ENCODE measurements around the gene ALKAL2. TPM values are rescaled to one million over a fixed set of nuclear protein-coding genes. Genes with fewer than 3 reads are reported as not detected.

The ALKAL2 gene
- total and polyA plus RNA-seq, 2 of the 13 experiments (the other 11 are each of a cell fraction or from before 2014, with no cell fraction given) = 0.22 to 1.7 TPM

DNA sequence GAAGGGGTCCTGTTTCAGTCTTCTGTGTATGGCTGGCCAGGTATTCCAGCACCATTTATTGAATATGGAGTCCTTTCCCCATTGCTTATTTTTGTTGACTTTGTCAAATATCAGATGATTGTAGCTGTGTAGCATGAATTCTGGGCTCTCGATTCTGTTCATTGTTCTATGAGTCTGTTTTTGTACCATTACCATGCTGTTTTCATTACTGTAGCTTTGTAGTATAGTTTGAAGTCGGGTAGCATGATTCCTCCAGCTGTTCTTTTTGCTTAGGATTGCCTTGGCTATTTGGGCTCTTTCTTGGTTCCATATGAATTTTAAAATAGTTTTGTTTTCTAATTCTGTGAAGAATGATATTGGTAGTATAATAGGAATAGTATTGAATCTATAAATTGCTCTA, 30.0 kb downstream of the ALKAL2 start:
- FAIRE-seq = no peak
- intact Hi-C loops (cut with micrococcal nuclease; ENCODE audit: unreplicated experiment) = no loop called here
- in situ Hi-C loops (cut with HindIII; ENCODE audit: extremely low pct_ligation_motif_present, low pct_unique_long_range_greater_than_20kb) = no loop called here

DNA sequence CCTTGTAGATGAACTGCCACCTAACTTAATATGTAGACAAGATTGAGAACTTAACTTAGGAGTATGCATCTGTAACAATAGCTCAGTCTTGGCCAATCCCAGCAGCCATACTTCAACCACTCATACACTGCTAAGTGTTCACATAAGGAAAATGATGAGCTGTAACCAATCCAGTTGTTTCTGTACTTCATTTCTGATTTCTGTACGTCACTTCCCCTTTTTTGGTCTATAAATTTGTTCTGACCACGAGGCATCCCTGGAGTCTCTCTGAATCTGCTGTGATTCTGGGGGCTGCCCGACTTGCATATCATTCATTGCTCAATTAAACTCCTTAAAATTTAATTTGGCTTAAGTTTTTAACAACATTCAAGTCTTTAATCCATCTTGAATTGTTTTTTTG, 30.5 kb downstream of the ALKAL2 start:
- peaks cover 5% of the 10 kb centered on the region; the same call in 1 of the 2 replicates for H3K9me3 ChIP-seq (ENCODE audit: low read length)
- ChIA-PET POLR2A (interaction anchor here (11.0 kb wide), 1 partner anchor 81 kb away, joined by 156 read pairs; no protein-coding TSS in a partner anchor), CTCF (ENCODE audit: low intra/inter-chr PET ratio, low total read pairs) (no interaction called here)
- H3K4me1 ChIP-seq (ENCODE audit: insufficient read depth, low read length) = peaks cover 58% of the 10 kb centered on the region
- H3K4me3 ChIP-seq (replicated peaks in 1 of 3; ENCODE audit: insufficient read depth in 1 of 3, low read depth in 2 of 3, low read length in 3 of 3) = no peak overlapping the region
- TF ChIP-seq THAP11 (CRISPR knock-in tag; IDR thresholded peaks at IDR 0.05) = 0 out of 2 replicates have a peak, but pooled peaks have one; percentile 3
- TF ChIP-seq, protein P1, sequence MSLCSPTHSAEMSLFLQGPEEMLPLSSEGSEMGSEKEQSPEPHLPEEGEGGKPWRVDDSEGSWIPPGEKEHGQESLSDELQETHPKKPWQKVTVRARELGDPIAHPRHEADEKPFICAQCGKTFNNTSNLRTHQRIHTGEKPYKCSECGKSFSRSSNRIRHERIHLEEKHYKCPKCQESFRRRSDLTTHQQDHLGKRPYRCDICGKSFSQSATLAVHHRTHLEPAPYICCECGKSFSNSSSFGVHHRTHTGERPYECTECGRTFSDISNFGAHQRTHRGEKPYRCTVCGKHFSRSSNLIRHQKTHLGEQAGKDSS (CRISPR knock-in tag; IDR thresholded peaks at IDR 0.05; ENCODE audit: borderline replicate concordance, low read depth) = no peak
- BruUV-seq (replicated peaks) = no TSS peak
- no peaks in the 10 kb centered on the region for H3K36me3 ChIP-seq (replicated peaks in 1 of 2; ENCODE audit: control insufficient read depth in 1 of 2, insufficient read depth in 2 of 2, low read length in 2 of 2)
- intact Hi-C loops (cut with micrococcal nuclease; ENCODE audit: unreplicated experiment) (no loop called here), in situ Hi-C loops (cut with HindIII; ENCODE audit: extremely low pct_ligation_motif_present, low pct_unique_long_range_greater_than_20kb) (no loop called here)
- DNase-seq (ENCODE audit: low spot score) = no peak
- H3K27ac ChIP-seq (ENCODE audit: extremely low read length, insufficient read depth, low read length) = no peak overlapping the region
- H3K79me2 ChIP-seq (ENCODE audit: insufficient read depth, low read length) = peaks cover 4% of the 10 kb centered on the region
- no peak overlapping the region for H3K4me2 ChIP-seq (ENCODE audit: low read depth, low read length)
- no peak overlapping the region for H3K9ac ChIP-seq (ENCODE audit: insufficient read depth, low read depth, low read length)
- 97% methylated on average over 3 of the region's 3 CpGs for WGBS (ENCODE audit: low lambda C conversion rate)
- FAIRE-seq = no peak
- no peak overlapping the region for H2AFZ ChIP-seq (ENCODE audit: low read length)
- no peak for ATAC-seq
- no peaks in the 10 kb centered on the region for H4K20me1 ChIP-seq (ENCODE audit: insufficient read depth, low read length)
- no peaks in the 10 kb centered on the region for H3K27me3 ChIP-seq (ENCODE audit: control insufficient read depth in 1 of 2, insufficient read depth in 2 of 2, low read length in 2 of 2)

More for the DNA sequence above, 30.0 kb downstream of the ALKAL2 start:
- Histone ChIP-seq H3K79me2 (ENCODE audit: insufficient read depth, low read length) (peaks cover 4% of the 10 kb centered on the region), H3K4me3 (replicated peaks in 1 of 3; ENCODE audit: insufficient read depth in 1 of 3, low read depth in 2 of 3, low read length in 3 of 3) (no peak overlapping the region), H3K4me1 (ENCODE audit: insufficient read depth, low read length) (peaks cover 63% of the 10 kb centered on the region), H2AFZ (ENCODE audit: low read length) (no peak overlapping the region), H3K9me3 (ENCODE audit: low read length) (peaks cover 5% of the 10 kb centered on the region; the same call in 1 of the 2 replicates), H3K4me2 (ENCODE audit: low read depth, low read length) (no peak overlapping the region), H3K27ac (ENCODE audit: extremely low read length, insufficient read depth, low read length) (no peak overlapping the region), H4K20me1 (ENCODE audit: insufficient read depth, low read length) (no peaks in the 10 kb centered on the region), H3K27me3 (ENCODE audit: control insufficient read depth in 1 of 2, insufficient read depth in 2 of 2, low read length in 2 of 2) (no peaks in the 10 kb centered on the region), H3K36me3 (replicated peaks in 1 of 2; ENCODE audit: control insufficient read depth in 1 of 2, insufficient read depth in 2 of 2, low read length in 2 of 2) (no peaks in the 10 kb centered on the region), H3K9ac (ENCODE audit: insufficient read depth, low read depth, low read length) (no peak overlapping the region)
- no peak for ATAC-seq
- DNase-seq (ENCODE audit: low spot score) = no peak
- BruUV-seq (replicated peaks) = no TSS peak
- WGBS (ENCODE audit: low lambda C conversion rate) = 99% methylated on average over 2 of the region's 2 CpGs
- CTCF ChIA-PET (ENCODE audit: low intra/inter-chr PET ratio, low total read pairs) = no interaction called here
- POLR2A ChIA-PET = interaction anchor here (1.2 to 11.0 kb wide), 2 partner anchors 12 to 81 kb away, joined by 4 to 156 read pairs; no protein-coding TSS in a partner anchor
- no peak for TF ChIP-seq RORA (CRISPR knock-in tag; IDR thresholded peaks at IDR 0.05)
- no peak for TF ChIP-seq REL (CRISPR knock-in tag; conservative IDR thresholded peaks at IDR 0.05)
- no peak for TF ChIP-seq ZNF761 (CRISPR knock-in tag; conservative IDR thresholded peaks at IDR 0.05)
- TF ChIP-seq ESRRA (CRISPR knock-in tag; IDR thresholded peaks at IDR 0.05; ENCODE audit: low read depth) = no peak
- 0 out of 2 replicates have a peak, but pooled peaks have one; percentile 22 for TF ChIP-seq ZNF670 (CRISPR knock-in tag; IDR thresholded peaks at IDR 0.05; ENCODE audit: borderline replicate concordance)
- TF ChIP-seq NR1H2 (CRISPR knock-in tag; IDR thresholded peaks at IDR 0.05; ENCODE audit: borderline replicate concordance, low read depth) = no peak
- TF ChIP-seq NFE2L1 (CRISPR knock-in tag; IDR thresholded peaks at IDR 0.05; ENCODE audit: borderline replicate concordance) = no peak
- TF ChIP-seq RCOR2 (CRISPR knock-in tag; IDR thresholded peaks at IDR 0.05) = 0 out of 2 replicates have a peak, but pooled peaks have one; percentile 40
- TF ChIP-seq HMG20A (CRISPR knock-in tag; IDR thresholded peaks at IDR 0.05; ENCODE audit: borderline replicate concordance) = no peak
- peak; percentile 81; the same call in 1 of the 2 replicates for TF ChIP-seq ZMYM3 (CRISPR knock-in tag; IDR thresholded peaks at IDR 0.05)
- no peak for TF ChIP-seq GABPB1 (CRISPR knock-in tag; IDR thresholded peaks at IDR 0.05)
- no peak for TF ChIP-seq PTBP1 (IDR thresholded peaks at IDR 0.05; ENCODE audit: low read depth, low read length, poor library complexity, severe bottlenecking)
- peak; percentile 93; the same call in 1 of the 2 replicates for TF ChIP-seq CHD4 (IDR thresholded peaks at IDR 0.05; ENCODE audit: borderline replicate concordance, low read length)
- TF ChIP-seq ZNF558 (CRISPR knock-in tag; IDR thresholded peaks at IDR 0.05; ENCODE audit: borderline replicate concordance) = no peak

Measured in HepG2 (cell line).